ENCODE data around the gene SNX2.
"Not testable (repeated sequence)": the region's sequence is repeated elsewhere in the genome, so short reads cannot be mapped to it uniquely, and the experiment has no call there.

Gene SNX2

DNA sequence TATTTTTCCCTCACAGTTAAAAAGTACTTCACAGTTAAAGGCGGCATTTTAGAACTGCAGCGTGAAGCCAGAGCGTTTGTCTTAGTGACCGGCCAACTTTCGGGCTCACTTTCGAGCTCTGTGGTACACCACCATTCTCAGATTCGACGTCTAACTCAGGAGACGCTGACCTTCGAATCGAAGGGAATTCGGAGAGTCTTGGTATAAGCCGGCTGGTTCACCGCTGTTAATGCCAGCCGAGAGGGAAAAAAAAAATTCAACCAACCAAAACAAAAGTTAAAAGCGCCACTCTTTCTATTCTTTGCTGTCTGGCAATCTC lies 70.0 kb downstream of the SNX2 start:
- no peak for DNase-seq

DNA sequence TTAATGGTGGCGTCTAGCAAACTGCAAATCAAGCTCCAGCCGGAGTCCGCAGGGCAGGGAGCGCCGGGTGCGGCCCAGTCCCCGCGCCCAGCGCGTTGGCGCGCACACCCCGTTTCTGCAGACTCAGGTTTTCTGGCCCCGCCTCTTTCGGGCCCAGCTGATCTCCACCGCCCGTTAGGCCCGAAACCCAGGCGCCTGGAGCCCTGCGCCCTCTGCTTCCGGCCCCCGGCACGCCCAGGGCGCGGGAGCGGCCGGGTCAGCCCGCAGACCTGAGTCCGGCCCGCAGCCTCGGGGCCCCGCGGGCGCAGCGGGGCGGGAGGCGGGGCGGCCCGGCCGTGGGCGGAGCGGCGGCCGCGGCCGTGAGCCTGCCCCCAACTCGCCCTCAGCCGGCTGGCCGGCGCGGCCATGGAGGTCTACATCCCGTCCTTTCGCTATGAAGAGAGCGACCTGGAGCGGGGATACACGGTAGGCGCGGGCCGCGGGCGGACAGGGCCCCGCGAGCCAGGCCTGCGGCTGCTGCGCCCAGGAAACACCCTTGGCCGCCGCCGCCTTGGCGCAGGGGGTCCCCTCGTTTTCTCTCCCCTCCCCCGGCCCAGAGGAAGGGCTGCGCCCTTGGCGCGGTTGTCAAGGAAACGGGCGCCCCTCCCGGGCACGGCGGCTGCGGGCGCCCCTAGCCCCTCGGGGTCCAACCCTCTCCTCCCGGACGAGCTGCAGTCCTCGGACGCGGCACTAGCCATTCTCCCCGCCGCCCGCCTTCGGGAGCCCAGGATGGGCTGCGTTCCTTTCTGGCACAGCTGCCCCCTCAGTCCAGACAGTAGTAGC lies 70.6 kb downstream of the SNX2 start, which contains the start of gene SNX24:
Gene SNX24 (plus strand): TSS at position 385 of the 822 bp plus-strand sequence. CDS start 21 bp downstream, at position 406.
- DNase-seq, result peak; percentile 72 to 77

DNA sequence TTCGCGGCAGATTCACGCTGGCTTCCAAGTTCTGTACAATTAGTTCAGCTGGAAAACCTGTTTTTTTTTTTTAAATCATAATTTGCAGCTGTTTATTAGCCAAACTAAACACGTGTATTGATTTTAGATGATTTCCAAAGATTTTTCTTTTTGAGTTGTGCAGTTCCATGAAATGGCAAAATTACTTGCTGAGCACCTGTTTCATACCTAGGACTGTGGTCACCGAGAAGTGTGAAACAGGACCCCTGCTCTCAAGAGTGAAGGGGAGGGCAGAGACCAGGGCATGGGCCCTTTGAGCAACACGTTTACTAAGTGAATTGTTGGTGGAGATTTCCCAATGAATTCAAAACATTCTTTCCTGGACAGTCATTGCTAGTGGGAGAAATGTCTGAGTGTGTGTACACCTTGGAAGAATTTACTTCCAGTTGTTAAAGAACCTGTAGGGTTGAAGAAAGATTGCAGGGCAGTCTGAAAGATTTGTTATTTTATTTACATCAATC lies 71.2 kb downstream of the SNX2 start:
- no peak for DNase-seq

DNA sequence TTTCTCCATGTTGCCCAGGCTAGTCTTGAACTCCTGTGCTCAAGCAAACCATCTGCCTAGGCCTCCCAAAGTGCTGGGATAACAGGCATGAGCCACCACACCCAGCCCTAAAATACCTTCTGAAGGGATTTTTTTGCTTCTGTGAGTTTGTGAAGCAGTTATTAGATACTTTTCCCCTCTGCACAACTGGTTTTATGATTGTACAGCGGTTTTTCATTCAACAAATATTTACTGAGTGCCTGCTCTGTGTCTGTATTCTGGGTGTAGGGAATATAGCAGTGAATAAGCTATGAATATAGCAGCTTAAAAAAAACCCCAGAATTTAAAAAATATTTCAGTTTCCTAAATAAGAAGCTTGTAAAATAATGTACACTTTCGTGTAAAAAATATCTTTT lies 72.8 kb downstream of the SNX2 start:
- DNase-seq, result no peak

DNA sequence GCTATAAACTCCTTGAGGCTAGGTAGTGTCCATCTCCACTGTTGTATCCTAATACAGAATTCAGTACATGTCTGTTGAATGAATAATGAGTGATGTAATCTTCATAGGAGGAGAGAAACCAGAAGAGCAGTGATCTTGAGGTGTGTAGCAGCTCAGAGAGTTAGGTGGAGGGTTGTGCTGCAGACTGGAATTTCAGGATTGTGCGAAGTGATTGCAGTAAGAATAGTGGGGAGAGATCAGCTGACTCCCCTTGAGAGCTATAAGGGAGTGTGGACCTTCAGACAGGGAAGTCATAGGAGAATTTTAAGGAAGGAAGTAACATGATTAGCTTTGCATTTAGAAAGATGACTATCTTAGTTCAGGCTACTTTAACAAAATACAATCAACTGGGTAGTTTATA lies 74.9 kb downstream of the SNX2 start:
- DNase-seq, result no peak

DNA sequence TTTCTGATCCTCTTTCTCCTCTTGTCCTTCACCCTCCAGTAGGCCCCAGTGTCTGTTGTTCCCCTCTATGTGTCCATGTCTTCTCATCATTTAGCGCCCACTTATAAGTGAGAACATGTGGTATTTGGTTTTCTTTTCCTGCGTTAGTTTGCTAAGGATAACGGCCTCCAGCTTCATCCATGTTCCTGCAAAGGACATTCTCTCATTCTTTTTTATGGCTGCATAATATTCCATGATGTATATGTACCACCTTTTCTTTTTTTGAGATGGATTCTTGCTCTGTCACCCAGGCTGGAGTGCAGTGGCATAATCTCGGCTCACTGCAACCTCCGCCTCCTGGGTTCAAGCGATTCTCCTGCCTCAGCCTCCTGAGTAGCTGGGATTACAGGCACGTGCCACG lies 82.7 kb downstream of the SNX2 start:
- not testable (repeated sequence) for DNase-seq

DNA sequence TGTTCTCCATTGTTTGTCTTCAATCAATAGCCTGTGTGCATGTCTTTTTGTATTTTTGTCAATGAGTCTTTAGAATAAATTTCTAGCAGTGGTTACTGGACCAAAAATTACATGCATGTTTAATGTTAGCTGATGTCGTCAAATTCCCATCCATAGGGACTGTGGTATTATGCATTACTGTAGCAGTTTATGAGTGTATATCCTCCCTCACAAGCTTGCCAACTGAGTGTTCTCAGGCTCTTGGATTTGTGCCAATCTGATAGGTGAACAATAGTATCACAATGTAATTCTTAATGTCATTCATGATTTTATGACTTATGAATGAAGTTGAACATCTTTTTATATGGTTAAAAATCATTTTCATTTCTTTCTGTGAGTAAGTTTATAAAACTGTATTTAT lies 83.6 kb downstream of the SNX2 start:
- no peak for DNase-seq

DNA sequence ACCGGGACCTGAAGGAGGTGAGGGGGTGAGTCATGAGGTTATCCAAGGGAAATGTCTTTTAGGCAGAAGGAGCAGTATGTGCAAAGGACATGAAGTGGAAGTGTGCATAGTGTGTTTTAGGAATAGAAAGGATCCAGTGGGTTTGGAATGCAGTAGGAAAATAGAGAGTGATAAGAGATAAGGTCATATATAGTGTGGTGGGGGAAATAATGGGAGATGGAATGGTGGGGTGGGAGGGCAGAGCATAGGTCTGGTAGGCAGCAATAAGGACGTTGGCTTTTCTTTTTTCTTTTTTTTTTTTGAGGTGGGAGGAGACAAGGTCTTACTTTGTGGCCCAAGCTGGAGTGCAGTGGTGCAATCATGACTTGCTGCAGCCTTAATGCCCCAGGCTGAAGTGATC lies 88.4 kb downstream of the SNX2 start:
- no peak for DNase-seq

DNA sequence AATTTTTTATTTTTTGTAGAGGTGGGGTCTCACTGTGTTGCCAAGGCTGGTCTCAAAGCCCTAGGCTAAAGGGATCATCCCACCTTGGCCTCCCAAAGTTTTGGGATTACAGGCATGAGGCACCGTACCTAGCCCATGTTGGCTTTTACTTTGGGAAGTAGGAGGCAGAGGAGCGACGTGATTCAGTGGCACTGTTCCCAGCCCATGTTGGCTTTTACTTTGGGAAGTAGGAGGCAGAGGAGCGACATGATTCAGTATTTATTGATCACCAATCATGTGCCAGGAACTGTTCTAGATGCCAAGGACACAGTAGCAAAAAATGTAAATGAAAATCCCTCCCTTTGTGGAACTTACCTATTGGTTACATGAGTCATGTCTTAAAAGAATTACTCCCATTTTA lies 88.8 kb downstream of the SNX2 start:
- DNase-seq, result no peak

DNA sequence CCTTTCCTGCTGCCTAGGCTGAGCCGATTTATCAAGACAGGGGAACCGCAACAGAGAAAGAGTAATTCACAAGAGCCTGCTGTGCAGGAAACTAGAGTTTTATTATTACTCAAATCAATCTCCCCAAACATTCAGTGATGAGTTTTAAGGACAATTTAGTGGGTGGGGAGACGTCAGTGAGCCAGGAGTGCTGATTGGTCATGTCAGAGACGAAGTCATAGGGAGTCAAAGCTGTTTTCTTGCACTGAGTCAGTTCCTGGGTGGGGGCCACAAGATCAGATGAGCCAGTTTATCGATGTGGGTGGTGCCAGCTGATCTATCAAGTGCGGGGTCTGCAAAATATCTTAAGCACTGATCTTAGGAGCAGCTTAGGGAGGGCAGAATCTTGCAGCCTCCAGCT lies 89.5 kb downstream of the SNX2 start:
- peak in 1 of 2 donors; percentile 29 for DNase-seq

DNA sequence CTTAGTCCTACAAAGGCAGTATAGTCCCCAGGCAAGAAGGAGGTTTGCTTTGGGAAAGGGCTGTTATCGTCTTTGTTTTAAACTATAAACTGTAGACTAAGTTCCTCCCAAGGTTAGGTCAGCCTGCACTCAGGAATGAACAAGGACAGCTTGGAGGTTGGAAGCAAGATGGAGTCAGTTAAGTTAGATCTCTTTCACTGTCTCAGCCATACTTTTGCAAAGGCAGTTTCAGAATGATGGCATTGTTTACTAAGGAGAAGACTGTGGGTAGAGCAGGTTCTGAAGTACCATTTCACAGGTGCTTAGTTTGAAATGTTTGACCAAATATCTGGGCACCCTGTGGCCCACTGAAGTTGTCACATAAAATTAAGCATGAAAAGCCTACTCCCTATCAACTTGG lies 90.0 kb downstream of the SNX2 start:
- no peak for DNase-seq

DNA sequence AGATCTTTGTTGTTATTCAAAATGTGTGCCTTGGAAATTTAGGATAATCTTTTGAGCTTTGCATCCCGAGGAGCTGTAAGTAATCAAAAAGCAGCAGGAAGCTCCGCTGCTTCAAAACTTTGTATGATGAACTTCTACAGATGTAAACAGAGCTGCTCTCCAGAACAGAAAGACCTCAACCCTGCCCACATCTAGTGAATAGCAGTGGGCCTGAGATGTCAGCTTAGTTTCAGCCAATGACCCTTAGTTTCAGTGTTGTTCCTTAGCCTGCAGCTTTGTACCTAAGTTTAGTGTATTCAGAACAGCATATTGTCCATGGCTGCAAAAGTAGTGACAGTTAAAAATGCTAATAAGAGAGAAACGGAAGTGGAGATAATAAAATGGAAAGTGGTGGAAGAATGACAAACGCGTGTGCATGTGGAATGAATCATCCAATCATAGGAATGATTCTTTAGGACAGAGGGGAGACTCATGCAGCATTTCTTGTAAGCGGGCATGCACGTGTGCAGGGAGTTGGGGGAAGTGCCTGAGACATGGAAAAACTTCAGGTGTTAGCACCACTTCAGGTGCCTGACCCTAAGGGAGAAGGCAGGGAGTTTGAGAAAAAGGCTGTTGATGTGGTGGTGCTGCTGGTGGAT lies 95.5 kb downstream of the SNX2 start:
- no peak for DNase-seq

DNA sequence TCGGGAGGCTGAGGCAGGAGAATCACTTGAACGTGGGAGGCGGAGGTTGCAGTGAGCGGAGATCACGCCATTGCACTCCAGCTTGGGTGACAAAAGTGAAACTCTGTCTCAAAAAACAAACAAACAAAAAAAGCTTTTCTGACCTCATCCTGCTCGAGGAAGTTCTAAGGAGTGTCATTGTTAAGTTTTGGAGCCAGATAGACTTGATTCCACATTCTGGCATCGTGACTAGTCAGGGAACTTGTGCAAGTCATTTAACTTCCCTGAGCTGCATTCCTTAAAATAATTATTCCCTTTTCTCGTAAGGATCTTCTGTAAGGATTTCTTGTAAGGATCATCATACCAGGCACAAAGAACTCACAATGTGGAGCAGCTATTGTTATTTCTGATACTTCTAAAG lies 96.8 kb downstream of the SNX2 start:
- no peak for DNase-seq

DNA sequence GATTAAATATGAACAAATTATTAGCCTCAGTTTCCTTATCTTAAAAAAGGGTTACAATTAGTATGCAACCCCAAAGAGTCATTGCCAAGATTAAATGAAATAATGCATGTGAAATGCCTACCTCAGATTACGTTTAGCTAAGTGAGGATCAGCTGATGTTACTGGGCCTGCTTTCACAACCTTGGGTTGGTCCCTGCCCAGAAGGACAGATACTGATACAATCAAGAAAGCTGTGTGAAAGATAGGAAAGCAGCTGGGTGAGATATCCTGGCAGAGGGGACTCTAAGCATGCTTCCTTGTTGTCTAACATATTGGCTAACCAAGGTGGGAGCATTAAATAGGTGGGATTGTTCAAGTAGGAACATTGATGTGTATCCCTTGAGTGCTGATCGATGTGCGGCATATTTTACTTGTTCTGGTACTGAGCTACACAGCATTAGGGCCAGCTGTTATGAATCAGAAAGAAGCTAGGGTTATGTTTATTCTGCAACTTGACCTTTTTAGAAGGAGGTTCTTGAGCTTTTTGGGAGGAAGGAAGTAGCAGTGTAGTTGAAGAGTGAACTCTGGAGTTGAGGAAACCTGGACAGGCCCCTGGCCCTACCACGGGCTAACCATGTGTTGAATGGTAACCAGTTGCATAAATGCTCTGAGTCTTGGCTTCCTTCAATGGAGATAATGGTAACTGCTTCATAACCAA lies 99.4 kb downstream of the SNX2 start:
- DNase-seq, result no peak

DNA sequence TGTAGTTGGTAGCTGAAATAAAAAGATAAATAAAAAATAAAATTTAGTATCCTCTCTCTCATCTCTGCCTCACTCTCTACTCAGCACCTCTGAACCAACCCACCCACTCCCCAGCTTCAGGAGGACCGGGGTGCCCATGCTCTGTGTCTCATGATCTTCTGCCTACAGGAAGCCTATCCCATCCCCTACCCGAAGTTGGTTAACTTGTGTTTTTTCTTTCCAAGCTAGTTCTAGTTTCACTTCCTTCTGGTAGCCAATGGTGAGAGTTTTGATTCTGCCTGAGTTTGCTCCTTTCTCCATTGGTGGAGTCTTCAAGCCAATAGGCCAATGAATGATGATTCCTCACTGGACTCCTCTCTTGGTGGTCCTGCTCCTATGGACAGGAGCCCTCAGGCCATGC lies 102.6 kb downstream of the SNX2 start:
- no peak for DNase-seq

DNA sequence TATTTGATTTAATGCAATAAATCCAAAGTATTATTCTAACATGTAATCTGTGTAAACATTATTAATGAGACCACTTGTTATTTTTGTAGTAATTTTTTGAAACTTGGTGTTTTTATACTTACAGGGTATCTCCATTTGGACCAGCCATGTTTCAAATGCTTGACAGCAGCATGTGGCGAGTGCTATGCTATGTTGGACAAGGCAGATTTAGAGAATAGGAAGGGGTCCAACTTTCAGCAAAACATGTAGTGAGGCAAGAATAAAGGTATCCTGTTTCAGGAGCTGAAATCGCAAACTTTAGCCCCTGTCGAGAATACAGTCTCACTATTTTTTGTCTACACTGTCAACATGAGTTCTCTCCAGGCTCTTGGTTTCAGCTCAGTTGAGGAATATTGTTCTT lies 104.2 kb downstream of the SNX2 start:
- no peak for DNase-seq

Data from stimulated activated CD4-positive, alpha-beta T cell treated with anti-CD3 and anti-CD28 coated beads, Interleukin-2, amount 100 ng/mL, for 24 hours (primary cell).